Measurements from ENCODE around the gene TBX2. TPM values are rescaled to one million over a fixed set of nuclear protein-coding genes. Genes with fewer than 3 reads are reported as not detected.

Gene TBX2
- total and polyA plus RNA-seq, 2 of the 4 experiments (the other 2 are of a cell fraction) = 20.1 to 64.1 TPM

DNA sequence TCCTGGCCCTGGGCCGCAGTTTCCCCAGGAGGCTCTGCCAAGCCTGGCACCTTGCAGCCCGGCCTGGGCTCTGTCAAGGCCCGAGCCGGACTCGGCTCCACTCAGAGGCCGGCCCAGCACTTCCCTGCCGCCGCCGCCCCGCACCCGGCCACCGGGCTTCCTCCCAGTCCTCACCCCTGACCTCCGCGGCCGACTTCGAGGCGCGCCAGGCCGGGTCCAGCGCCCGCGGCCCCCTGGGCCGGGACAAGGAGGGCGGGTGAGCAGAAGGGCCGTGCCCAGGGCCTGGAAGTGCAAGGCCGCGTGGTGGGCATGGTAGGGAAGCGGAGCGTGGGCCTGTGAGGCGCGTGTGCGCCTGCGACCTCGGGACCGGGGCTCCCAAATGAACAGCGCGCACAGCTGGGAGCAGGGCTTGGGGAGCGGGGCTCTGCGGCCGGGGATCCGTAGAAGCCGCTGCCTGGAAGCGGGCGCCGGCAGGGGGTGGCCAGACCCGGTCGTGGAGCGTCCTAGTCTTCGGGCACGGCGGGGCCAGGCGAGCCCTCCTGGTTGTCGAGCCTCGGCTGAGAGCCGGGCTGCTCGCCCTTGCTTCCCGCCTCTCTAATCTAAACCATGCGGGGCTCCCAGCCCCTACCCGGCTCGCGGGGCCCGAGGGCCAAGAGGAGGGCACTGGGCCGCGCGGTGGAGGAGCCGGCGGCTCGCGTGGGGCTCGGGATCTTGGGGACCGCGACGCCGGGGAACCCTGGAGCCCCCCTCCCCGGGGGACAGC is 52.1 kb downstream of the TBX2 start:
- CTCF ChIA-PET = interaction anchor here (1.2 kb wide), 1 partner anchor 95 kb away, joined by 3 read pairs; no protein-coding TSS in a partner anchor
- no peak for TF ChIP-seq MAZ (IDR thresholded peaks at IDR 0.05; ENCODE audit: borderline replicate concordance, low read depth, low read length)
- TF ChIP-seq, protein P1, sequence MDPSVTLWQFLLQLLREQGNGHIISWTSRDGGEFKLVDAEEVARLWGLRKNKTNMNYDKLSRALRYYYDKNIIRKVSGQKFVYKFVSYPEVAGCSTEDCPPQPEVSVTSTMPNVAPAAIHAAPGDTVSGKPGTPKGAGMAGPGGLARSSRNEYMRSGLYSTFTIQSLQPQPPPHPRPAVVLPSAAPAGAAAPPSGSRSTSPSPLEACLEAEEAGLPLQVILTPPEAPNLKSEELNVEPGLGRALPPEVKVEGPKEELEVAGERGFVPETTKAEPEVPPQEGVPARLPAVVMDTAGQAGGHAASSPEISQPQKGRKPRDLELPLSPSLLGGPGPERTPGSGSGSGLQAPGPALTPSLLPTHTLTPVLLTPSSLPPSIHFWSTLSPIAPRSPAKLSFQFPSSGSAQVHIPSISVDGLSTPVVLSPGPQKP (IDR thresholded peaks at IDR 0.05; ENCODE audit: borderline replicate concordance, low read depth, low read length) = no peak
- no peak for TF ChIP-seq CEBPB (IDR thresholded peaks at IDR 0.05; ENCODE audit: low read depth, low read length)
- TF ChIP-seq RFX5 (IDR thresholded peaks at IDR 0.05; ENCODE audit: low read depth, low read length) = no peak
- no peak for TF ChIP-seq SMC3 (IDR thresholded peaks at IDR 0.05; ENCODE audit: low read depth, low read length)
- TF ChIP-seq MAFK (IDR thresholded peaks at IDR 0.05; ENCODE audit: low read depth, low read length) = no peak
- no peak for TF ChIP-seq CHD1 (IDR thresholded peaks at IDR 0.05; ENCODE audit: low read depth, low read length)
- no peak for TF ChIP-seq POLR2A (IDR thresholded peaks at IDR 0.05; ENCODE audit: low read depth, low read length)
- TF ChIP-seq MXI1 (IDR thresholded peaks at IDR 0.05; ENCODE audit: borderline replicate concordance, low read depth, low read length) = no peak
- no peak for TF ChIP-seq RCOR1 (IDR thresholded peaks at IDR 0.05; ENCODE audit: insufficient replicate concordance, low read length)
- TF ChIP-seq RAD21 (IDR thresholded peaks at IDR 0.05; ENCODE audit: low read length) = no peak
- no peak for TF ChIP-seq FOS (IDR thresholded peaks at IDR 0.05; ENCODE audit: low read depth, low read length)
- no peak for TF ChIP-seq BHLHE40 (IDR thresholded peaks at IDR 0.05; ENCODE audit: low read depth, low read length)
- no peak for TF ChIP-seq USF2 (IDR thresholded peaks at IDR 0.05; ENCODE audit: low read depth, low read length)
- TF ChIP-seq, protein P2, sequence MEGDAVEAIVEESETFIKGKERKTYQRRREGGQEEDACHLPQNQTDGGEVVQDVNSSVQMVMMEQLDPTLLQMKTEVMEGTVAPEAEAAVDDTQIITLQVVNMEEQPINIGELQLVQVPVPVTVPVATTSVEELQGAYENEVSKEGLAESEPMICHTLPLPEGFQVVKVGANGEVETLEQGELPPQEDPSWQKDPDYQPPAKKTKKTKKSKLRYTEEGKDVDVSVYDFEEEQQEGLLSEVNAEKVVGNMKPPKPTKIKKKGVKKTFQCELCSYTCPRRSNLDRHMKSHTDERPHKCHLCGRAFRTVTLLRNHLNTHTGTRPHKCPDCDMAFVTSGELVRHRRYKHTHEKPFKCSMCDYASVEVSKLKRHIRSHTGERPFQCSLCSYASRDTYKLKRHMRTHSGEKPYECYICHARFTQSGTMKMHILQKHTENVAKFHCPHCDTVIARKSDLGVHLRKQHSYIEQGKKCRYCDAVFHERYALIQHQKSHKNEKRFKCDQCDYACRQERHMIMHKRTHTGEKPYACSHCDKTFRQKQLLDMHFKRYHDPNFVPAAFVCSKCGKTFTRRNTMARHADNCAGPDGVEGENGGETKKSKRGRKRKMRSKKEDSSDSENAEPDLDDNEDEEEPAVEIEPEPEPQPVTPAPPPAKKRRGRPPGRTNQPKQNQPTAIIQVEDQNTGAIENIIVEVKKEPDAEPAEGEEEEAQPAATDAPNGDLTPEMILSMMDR (conservative IDR thresholded peaks at IDR 0.05; ENCODE audit: low read depth, low read length) = no peak

More for the DNA sequence above, 52.1 kb downstream of the TBX2 start:
- Histone ChIP-seq H3K27me3 (ENCODE audit: control insufficient read depth, insufficient read depth, low read length) (peaks cover 78% of the 10 kb centered on the region), H4K91ac (ENCODE audit: insufficient read depth, low read depth, low read length) (no peak overlapping the region), H3K36me3 (ENCODE audit: control insufficient read depth, insufficient read depth, low read length) (no peaks in the 10 kb centered on the region), H3K9me3 (ENCODE audit: control insufficient read depth, insufficient read depth, low read length) (peaks cover 29% of the 10 kb centered on the region; the same call in 1 of the 2 replicates), H3K23ac (ENCODE audit: low read depth, low read length) (no peak overlapping the region), H2AFZ (replicated peaks; ENCODE audit: low read length, poor library complexity) (peak overlapping the region; percentile 64), H3K4ac (ENCODE audit: low read depth, low read length) (no peak overlapping the region), H4K5ac (ENCODE audit: low read depth, low read length) (no peak overlapping the region), H3K4me2 (ENCODE audit: low read depth, low read length) (no peak overlapping the region; the same call in 1 of the 2 replicates), H3K18ac (ENCODE audit: low read depth, low read length) (no peak overlapping the region), H3K9ac (ENCODE audit: low read depth, low read length) (no peak overlapping the region), H3K56ac (ENCODE audit: extremely low read depth, insufficient read depth, low read length) (no peak overlapping the region), H3K27ac (ENCODE audit: insufficient read depth, low read length) (no peak overlapping the region), H4K20me1 (ENCODE audit: insufficient read depth, low read length) (no peaks in the 10 kb centered on the region), H3K9me1 (ENCODE audit: insufficient read depth, low read length) (no peaks in the 10 kb centered on the region), H2BK15ac (ENCODE audit: low read depth, low read length) (no peak overlapping the region), H2AK5ac (ENCODE audit: low read depth, low read length) (no peak overlapping the region), H2BK5ac (ENCODE audit: low read depth, low read length, poor library complexity, severe bottlenecking) (no peak overlapping the region), H4K8ac (ENCODE audit: low read depth in 2 of 2, low read length in 2 of 2) (no peak overlapping the region), H2BK20ac (ENCODE audit: low read depth, low read length) (no peak overlapping the region), H2BK120ac (ENCODE audit: low read depth, low read length) (no peak overlapping the region), H3K4me3 (ENCODE audit: insufficient read depth, low read depth, low read length) (no peak overlapping the region), H3K14ac (replicated peaks; ENCODE audit: low read depth, low read length) (no peak overlapping the region), H3K79me1 (ENCODE audit: low read depth in 1 of 2, low read length in 2 of 2) (no peaks in the 10 kb centered on the region), H3K4me1 (ENCODE audit: control insufficient read depth, insufficient read depth, low read length) (no peaks in the 10 kb centered on the region), H2AK9ac (replicated peaks; ENCODE audit: low read depth, low read length, poor library complexity) (no peak overlapping the region)
- in situ Hi-C loops (cut with MboI; ENCODE audit: low sequenced_read_pairs) (no loop called here), intact Hi-C loops (cut with micrococcal nuclease) (no loop called here), dilution Hi-C loops (cut with HindIII; ENCODE audit: low sequenced_read_pairs, unreplicated experiment) (no loop called here)
- DNase-seq (no peak), ATAC-seq (ENCODE audit: low read depth) (no peak)
- WGBS, 2 experiments (ENCODE audit: extremely low coverage in 2 of 2, insufficient read length in 1 of 2) = 23% methylated on average over 29 of the region's 75 CpGs; no CpG with 5 or more reads in 1 of the 2 experiments
- POLR2A ChIA-PET (ENCODE audit: unreplicated experiment) = no interaction called here
- no TSS peak for BruUV-seq (replicated peaks)
